ENCODE measurements around the gene OST4.

DNA sequence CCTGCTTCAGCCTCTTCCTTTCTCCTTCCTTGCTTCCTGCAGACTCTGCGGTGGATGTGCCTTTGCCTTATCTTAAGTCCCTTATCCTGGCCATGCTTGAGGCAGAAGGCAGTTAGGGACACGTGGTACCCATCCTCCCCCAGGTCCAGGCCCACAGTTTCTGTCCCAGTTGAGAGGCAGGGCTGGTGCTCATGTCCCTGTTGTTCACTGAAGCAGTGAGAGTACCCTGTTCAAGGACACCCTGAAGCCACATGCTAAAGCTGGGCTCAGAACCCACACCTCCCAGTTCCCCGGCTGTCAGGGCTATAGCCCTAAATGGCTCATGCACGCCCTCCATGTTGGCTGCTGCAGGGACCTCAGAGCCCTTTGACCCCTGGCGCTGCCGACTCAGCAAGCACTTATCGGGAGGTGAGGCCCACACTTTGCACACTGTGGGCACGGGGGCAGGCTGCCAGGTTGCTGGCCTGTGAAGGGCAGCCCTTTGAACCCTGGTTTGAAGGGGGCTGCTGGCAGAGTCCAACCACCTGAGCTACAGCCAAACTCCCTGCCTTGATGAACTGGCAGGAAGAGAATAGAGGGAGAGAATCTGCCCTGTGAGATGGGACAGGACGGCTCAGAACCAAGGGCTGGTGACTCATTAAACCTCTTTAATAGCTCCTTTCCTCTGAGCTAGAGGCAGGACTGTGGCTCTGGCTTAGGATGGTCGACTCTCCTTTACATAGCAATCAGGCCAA is 21.4 kb upstream of the OST4 start:
- TF ChIP-seq, protein P1, sequence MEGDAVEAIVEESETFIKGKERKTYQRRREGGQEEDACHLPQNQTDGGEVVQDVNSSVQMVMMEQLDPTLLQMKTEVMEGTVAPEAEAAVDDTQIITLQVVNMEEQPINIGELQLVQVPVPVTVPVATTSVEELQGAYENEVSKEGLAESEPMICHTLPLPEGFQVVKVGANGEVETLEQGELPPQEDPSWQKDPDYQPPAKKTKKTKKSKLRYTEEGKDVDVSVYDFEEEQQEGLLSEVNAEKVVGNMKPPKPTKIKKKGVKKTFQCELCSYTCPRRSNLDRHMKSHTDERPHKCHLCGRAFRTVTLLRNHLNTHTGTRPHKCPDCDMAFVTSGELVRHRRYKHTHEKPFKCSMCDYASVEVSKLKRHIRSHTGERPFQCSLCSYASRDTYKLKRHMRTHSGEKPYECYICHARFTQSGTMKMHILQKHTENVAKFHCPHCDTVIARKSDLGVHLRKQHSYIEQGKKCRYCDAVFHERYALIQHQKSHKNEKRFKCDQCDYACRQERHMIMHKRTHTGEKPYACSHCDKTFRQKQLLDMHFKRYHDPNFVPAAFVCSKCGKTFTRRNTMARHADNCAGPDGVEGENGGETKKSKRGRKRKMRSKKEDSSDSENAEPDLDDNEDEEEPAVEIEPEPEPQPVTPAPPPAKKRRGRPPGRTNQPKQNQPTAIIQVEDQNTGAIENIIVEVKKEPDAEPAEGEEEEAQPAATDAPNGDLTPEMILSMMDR (conservative IDR thresholded peaks at IDR 0.05): no peak
- no peak for TF ChIP-seq ZFX (IDR thresholded peaks at IDR 0.05)

Measured in C4-2B (cell line).